GM12873 (cell line): Measurements from ENCODE around the gene FAM151B.

Source experiments
- CTCF ChIP-seq: IDR thresholded peaks from 2 replicates; pipeline ENCODE4 v1.5.1; 2012; ENCODE audit warnings: low read depth, mild to moderate bottlenecking, moderate library complexity, low read length, control low read depth; ENCODE audit not compliant: insufficient read depth; ENCODE audit errors: missing control alignments

The FAM151B gene

GRCh38 chr5:80590766-80591165 lies 102.9 kb downstream of the FAM151B start:
- TF ChIP-seq CTCF, result no peak

- no peak for TF ChIP-seq CTCF
Observed at GRCh38 chr5:80591352-80591751, 103.5 kb downstream of the FAM151B start.

GRCh38 chr5:80592105-80592504 lies 104.2 kb downstream of the FAM151B start:
- no peak for TF ChIP-seq CTCF
